GM19043 (cell line): ENCODE results near the gene GALNT18.
"Not testable (repeated sequence)": the region's sequence is repeated elsewhere in the genome, so short reads cannot be mapped to it uniquely, and the experiment has no call there.

Source experiments
- ATAC-seq: cut with Tn5 transposase; IDR thresholded peaks from one replicate; pipeline ENCODE4 v1.9.1; 2021; ENCODE audit warnings: low read depth; ENCODE audit not compliant: unreplicated experiment

The GALNT18 gene

GRCh38 chr11:11476971-11477645 lies 144.7 kb downstream of the GALNT18 start:
- no peak for ATAC-seq

- ATAC-seq: no peak
Observed at GRCh38 chr11:11476499-11476898, 145.3 kb downstream of the GALNT18 start.

GRCh38 chr11:11472106-11472505 lies 149.7 kb downstream of the GALNT18 start:
- ATAC-seq: no peak

GRCh38 chr11:11471201-11471600 lies 150.6 kb downstream of the GALNT18 start:
- ATAC-seq: no peak

- ATAC-seq: no peak
Observed at GRCh38 chr11:11468954-11469353, 152.9 kb downstream of the GALNT18 start.

- ATAC-seq: no peak
Observed at GRCh38 chr11:11467312-11467711, 154.5 kb downstream of the GALNT18 start.

- ATAC-seq: no peak
Observed at GRCh38 chr11:11464555-11464954, 157.2 kb downstream of the GALNT18 start.

GRCh38 chr11:11463405-11463804 lies 158.4 kb downstream of the GALNT18 start:
- no peak for ATAC-seq

- ATAC-seq: no peak
Observed at GRCh38 chr11:11461473-11461872, 160.3 kb downstream of the GALNT18 start.

- no peak for ATAC-seq
Observed at GRCh38 chr11:11459578-11459977, 162.2 kb downstream of the GALNT18 start.

GRCh38 chr11:11458485-11458884 lies 163.3 kb downstream of the GALNT18 start:
- no peak for ATAC-seq

GRCh38 chr11:11458001-11458400 lies 163.8 kb downstream of the GALNT18 start:
- ATAC-seq: no peak

GRCh38 chr11:11456866-11457265 lies 164.9 kb downstream of the GALNT18 start:
- no peak for ATAC-seq

- no peak for ATAC-seq
Observed at GRCh38 chr11:11454671-11455223, 167.1 kb downstream of the GALNT18 start.

GRCh38 chr11:11451501-11452005 lies 170.3 kb downstream of the GALNT18 start:
- ATAC-seq: peak; percentile 95

GRCh38 chr11:11450744-11451362 lies 171.0 kb downstream of the GALNT18 start:
- no peak for ATAC-seq

- ATAC-seq: no peak
Observed at GRCh38 chr11:11449327-11449726, 172.5 kb downstream of the GALNT18 start.

- ATAC-seq: no peak
Observed at GRCh38 chr11:11448626-11449025, 173.2 kb downstream of the GALNT18 start.

GRCh38 chr11:11447601-11448000 lies 174.2 kb downstream of the GALNT18 start:
- not testable (repeated sequence) for ATAC-seq

- ATAC-seq: no peak
Observed at GRCh38 chr11:11446967-11447366, 174.8 kb downstream of the GALNT18 start.

- no peak for ATAC-seq
Observed at GRCh38 chr11:11446564-11446963, 175.2 kb downstream of the GALNT18 start.
